ENCODE results near the gene ALG6.

ALG6 gene

DNA sequence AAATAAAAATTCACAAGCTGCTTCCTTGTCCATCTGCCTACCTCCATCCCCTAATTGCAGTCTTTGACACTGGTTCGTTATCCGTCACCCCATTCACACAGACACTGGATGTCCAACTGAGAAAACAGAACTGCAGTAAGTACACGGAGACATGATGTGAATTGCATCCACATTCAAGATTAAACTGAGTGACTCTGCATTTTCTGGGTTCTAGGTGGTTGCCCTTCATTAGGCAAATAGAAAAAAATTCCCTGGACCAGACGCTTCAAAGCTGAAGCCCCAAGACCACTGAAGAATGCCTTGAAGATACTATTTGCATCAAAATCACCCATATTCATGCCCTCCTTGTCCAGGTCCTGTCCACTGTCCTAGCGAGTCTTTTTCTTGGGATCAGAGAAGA lies 7.9 kb upstream of the ALG6 start:
- H3K36me3 ChIP-seq, result no peaks in the 10 kb centered on the region
- H3K27me3 ChIP-seq, result peaks cover 18% of the 10 kb centered on the region
- no peak overlapping the region for H3K27ac ChIP-seq
- H3K4me3 ChIP-seq (ENCODE audit: low read depth in 1 of 2, low read length in 1 of 2), result no peak overlapping the region
- H3K9me3 ChIP-seq, result no peaks in the 10 kb centered on the region
- TF ChIP-seq, protein P1, sequence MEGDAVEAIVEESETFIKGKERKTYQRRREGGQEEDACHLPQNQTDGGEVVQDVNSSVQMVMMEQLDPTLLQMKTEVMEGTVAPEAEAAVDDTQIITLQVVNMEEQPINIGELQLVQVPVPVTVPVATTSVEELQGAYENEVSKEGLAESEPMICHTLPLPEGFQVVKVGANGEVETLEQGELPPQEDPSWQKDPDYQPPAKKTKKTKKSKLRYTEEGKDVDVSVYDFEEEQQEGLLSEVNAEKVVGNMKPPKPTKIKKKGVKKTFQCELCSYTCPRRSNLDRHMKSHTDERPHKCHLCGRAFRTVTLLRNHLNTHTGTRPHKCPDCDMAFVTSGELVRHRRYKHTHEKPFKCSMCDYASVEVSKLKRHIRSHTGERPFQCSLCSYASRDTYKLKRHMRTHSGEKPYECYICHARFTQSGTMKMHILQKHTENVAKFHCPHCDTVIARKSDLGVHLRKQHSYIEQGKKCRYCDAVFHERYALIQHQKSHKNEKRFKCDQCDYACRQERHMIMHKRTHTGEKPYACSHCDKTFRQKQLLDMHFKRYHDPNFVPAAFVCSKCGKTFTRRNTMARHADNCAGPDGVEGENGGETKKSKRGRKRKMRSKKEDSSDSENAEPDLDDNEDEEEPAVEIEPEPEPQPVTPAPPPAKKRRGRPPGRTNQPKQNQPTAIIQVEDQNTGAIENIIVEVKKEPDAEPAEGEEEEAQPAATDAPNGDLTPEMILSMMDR (IDR thresholded peaks at IDR 0.05), result no peak
- no peaks in the 10 kb centered on the region for H3K4me1 ChIP-seq (ENCODE audit: control insufficient read depth in 1 of 2, insufficient read depth in 1 of 2, low read depth in 1 of 2, low read length in 1 of 2)

DNA sequence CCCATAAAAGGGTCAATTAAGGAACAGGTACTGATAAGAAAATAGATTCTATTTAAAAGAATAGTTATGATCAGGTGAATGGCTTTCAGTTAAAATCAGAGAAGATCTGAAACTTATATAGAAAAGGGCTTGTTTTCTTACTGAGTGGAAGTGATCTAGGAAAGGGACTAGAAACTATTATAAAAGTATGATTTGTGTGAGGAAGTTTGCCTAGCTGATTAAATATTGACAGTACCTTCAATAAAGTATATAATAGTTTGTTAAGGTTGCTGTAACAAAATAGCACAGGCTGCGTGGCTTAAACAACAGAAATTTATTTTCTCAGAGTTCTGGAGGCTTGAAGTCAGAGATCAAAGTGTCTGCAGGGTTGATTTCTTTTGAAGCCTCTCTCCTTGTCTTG lies 5.4 kb upstream of the ALG6 start:
- Histone ChIP-seq H3K4me1 (ENCODE audit: control insufficient read depth in 1 of 2, insufficient read depth in 1 of 2, low read depth in 1 of 2, low read length in 1 of 2) (peaks cover 3 to 4% of the 10 kb centered on the region in 2 experiments), H3K9me3 (no peaks in the 10 kb centered on the region), H3K36me3 (no peaks in the 10 kb centered on the region), H3K27ac (no peak overlapping the region), H3K4me3 (ENCODE audit: low read depth in 1 of 2, low read length in 1 of 2) (no peak overlapping the region), H3K27me3 (peaks cover 6% of the 10 kb centered on the region)
- TF ChIP-seq, protein P1 (IDR thresholded peaks at IDR 0.05), result no peak

DNA sequence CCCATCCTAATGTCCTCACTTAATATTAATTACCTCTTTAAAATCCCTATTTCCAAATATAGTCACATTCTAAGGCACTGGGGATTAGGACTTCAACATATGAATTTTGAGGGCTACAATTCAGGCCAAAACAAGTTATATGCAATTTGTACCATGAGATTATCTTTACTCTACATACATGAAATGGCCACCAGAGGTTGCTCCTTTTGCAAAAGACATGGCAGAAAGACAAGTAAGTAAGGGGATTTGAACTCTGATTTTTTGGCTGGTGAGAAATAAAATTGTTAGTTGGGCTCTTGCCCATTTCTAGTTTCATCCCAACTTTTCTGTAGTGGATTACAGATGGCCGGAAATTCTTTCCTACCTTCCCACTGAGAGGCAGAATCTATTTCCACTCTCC lies 4.8 kb upstream of the ALG6 start:
- Histone ChIP-seq H3K27ac (no peak overlapping the region), H3K9me3 (no peaks in the 10 kb centered on the region), H3K27me3 (peaks cover 6% of the 10 kb centered on the region), H3K36me3 (no peaks in the 10 kb centered on the region), H3K4me1 (ENCODE audit: control insufficient read depth in 1 of 2, insufficient read depth in 1 of 2, low read depth in 1 of 2, low read length in 1 of 2) (peaks cover 5% of the 10 kb centered on the region in 2 experiments), H3K4me3 (ENCODE audit: low read depth in 1 of 2, low read length in 1 of 2) (no peak overlapping the region)
- TF ChIP-seq, protein P1 (IDR thresholded peaks at IDR 0.05), result no peak

DNA sequence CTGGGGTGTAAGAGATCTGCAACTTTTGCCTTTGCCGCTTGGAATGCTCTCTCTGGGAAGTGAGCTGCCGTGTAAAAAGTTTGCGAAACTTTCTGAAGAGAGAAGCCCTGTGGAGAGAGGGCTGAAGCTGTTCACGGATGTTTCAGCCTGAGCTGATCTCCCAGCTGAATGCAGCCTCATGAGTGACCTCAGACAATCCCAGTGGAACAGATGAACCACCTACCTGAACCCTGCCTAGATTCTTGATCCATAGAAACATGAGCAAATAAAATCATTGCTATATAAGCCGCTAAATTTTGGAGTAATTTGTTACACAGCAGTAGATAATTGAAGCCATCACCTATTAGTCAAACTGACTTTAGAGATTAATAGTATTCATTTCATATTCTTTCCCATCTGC lies 4.4 kb upstream of the ALG6 start:
- no peaks in the 10 kb centered on the region for H3K36me3 ChIP-seq

DNA sequence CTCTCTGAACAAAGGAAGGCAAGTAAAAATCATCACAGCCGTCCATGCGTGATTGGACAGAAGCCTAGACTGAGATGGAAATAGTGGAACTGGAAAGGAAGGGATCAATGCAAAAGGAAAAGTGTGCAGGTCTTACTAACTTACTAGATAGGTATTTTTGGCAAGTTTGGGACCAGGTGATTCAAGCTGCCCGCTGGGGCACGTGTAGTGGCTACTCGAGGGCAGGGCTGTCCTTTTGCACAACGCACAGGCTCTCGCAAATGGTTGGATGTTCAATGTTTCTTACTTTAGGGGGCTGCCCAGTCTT lies 566 bp upstream of the ALG6 start:
- Histone ChIP-seq H3K9me3 (no peaks in the 10 kb centered on the region), H3K4me1 (ENCODE audit: control insufficient read depth in 1 of 2, insufficient read depth in 1 of 2, low read depth in 1 of 2, low read length in 1 of 2) (peaks cover 14 to 16% of the 10 kb centered on the region in 2 experiments), H3K36me3 (peaks cover 12% of the 10 kb centered on the region), H3K27me3 (peaks cover 6% of the 10 kb centered on the region), H3K27ac (peak overlapping the region; percentile 60), H3K4me3 (ENCODE audit: low read depth in 1 of 2, low read length in 1 of 2) (peak overlapping the region; percentile 70 to 85)
- TF ChIP-seq, protein P1 (IDR thresholded peaks at IDR 0.05), result no peak

More for the DNA sequence above, 4.4 kb upstream of the ALG6 start:
- H3K4me3 ChIP-seq (ENCODE audit: low read depth in 1 of 2, low read length in 1 of 2), result no peak overlapping the region
- peaks cover 7 to 8% of the 10 kb centered on the region in 2 experiments for H3K4me1 ChIP-seq (ENCODE audit: control insufficient read depth in 1 of 2, insufficient read depth in 1 of 2, low read depth in 1 of 2, low read length in 1 of 2)
- H3K27ac ChIP-seq, result no peak overlapping the region
- H3K9me3 ChIP-seq, result no peaks in the 10 kb centered on the region
- peaks cover 6% of the 10 kb centered on the region for H3K27me3 ChIP-seq
- TF ChIP-seq, protein P1 (IDR thresholded peaks at IDR 0.05), result no peak

DNA sequence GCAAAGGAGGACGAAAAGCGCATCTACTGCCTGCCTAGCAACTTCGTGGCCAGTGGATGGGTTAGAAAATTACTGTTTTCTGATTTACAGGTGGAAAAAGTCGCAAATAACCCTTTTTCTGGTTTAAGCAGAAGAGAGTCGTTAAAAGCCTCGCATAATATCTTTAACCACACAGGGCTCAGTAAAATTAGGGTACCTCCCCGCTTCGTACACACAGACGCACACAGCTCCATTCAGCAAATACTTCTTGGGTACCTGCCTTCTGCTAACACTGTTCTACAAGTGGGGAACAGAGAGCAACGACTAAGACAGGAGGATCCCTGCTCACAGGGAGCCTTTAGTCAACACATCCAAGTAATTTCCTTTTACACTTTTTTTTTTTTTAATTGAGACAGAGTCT lies 704 bp downstream of the ALG6 start:
- peaks cover 6% of the 10 kb centered on the region for H3K27me3 ChIP-seq
- peaks cover 24% of the 10 kb centered on the region for H3K36me3 ChIP-seq
- H3K4me3 ChIP-seq (ENCODE audit: low read depth in 1 of 2, low read length in 1 of 2), result peak overlapping the region; percentile 70 to 85
- peaks cover 14 to 16% of the 10 kb centered on the region in 2 experiments for H3K4me1 ChIP-seq (ENCODE audit: control insufficient read depth in 1 of 2, insufficient read depth in 1 of 2, low read depth in 1 of 2, low read length in 1 of 2)
- H3K9me3 ChIP-seq, result no peaks in the 10 kb centered on the region
- TF ChIP-seq, protein P1 (IDR thresholded peaks at IDR 0.05), result no peak
- H3K27ac ChIP-seq, result peak overlapping the region; percentile 60

Measured in neutrophil (primary cell).